Sigmoid colon (tissue), 4 donors: Measurements from ENCODE around the gene LACTBL1.

ENCODE experiments used
- CTCF ChIP-seq, 4 experiments: fragments of 450-650 bp in 3 of 4; fragments of 200-600 bp in 1 of 4; IDR thresholded peaks; one replicate each; pipeline ENCODE4 v1.5.1; 2016 to 2019; ENCODE audit warnings: antibody characterized with exemption in 4 of 4, mild to moderate bottlenecking in 3 of 4, moderate library complexity in 2 of 4
- EP300 ChIP-seq, 4 donors: sonication (generic); formaldehyde crosslinking; IDR thresholded peaks; one replicate each; pipeline ENCODE4 v1.6.1; 2017; ENCODE audit warnings: antibody characterized with exemption in 4 of 4
- POLR2A ChIP-seq, 2 donors: fragments of 450-650 bp; IDR thresholded peaks; one replicate each; pipeline ENCODE4 v1.6.1; 2016; ENCODE audit warnings: antibody characterized with exemption in 2 of 2, mild to moderate bottlenecking in 2 of 2, moderate library complexity in 2 of 2

- no peak for TF ChIP-seq CTCF (IDR thresholded peaks at IDR 0.05)
- TF ChIP-seq EP300 (IDR thresholded peaks at IDR 0.05), result no peak
- no peak for TF ChIP-seq POLR2A (IDR thresholded peaks at IDR 0.05)
These were observed 10.1 kb downstream of the LACTBL1 start for GRCh38 chr1:22962558-22962957.
